ENCODE results near the gene GLIPR1L2.
"Not testable (repeated sequence)": the region's sequence is repeated elsewhere in the genome, so short reads cannot be mapped to it uniquely, and the experiment has no call there.

Gene GLIPR1L2

GRCh38 chr12:75390899-75391538 lies at the start of gene GLIPR1L2:
TSS of gene GLIPR1L2 (plus strand) at chr12:75391089. CDS start at chr12:75391117, 28 bp downstream.
- DNase-seq = peak; percentile 100

- DNase-seq = peak; percentile 65
Measured at GRCh38 chr12:75341873-75342272, 49.0 kb upstream of the GLIPR1L2 start.

GRCh38 chr12:75345531-75345930 lies 45.4 kb upstream of the GLIPR1L2 start:
- no peak for DNase-seq

GRCh38 chr12:75346215-75346614 lies 44.7 kb upstream of the GLIPR1L2 start:
- DNase-seq = not testable (repeated sequence)

GRCh38 chr12:75349946-75350345 lies 40.9 kb upstream of the GLIPR1L2 start:
- peak; percentile 64 for DNase-seq

- no peak for DNase-seq
Measured at GRCh38 chr12:75350413-75350812, 40.5 kb upstream of the GLIPR1L2 start.

- no peak for DNase-seq
Measured at GRCh38 chr12:75354011-75354410, 36.9 kb upstream of the GLIPR1L2 start.

GRCh38 chr12:75360920-75361319 lies 30.0 kb upstream of the GLIPR1L2 start:
- DNase-seq = no peak

- no peak for DNase-seq
Measured at GRCh38 chr12:75361408-75361807, 29.5 kb upstream of the GLIPR1L2 start.

- no peak for DNase-seq
Measured at GRCh38 chr12:75364919-75365318, 26.0 kb upstream of the GLIPR1L2 start.

GRCh38 chr12:75366629-75367028 lies 24.3 kb upstream of the GLIPR1L2 start:
- no peak for DNase-seq

- no peak for DNase-seq
Measured at GRCh38 chr12:75374971-75375370, 15.9 kb upstream of the GLIPR1L2 start.

- DNase-seq = no peak
Measured at GRCh38 chr12:75378354-75378753, 12.5 kb upstream of the GLIPR1L2 start.

- DNase-seq = no peak
Measured at GRCh38 chr12:75389061-75389460, 1.8 kb upstream of the GLIPR1L2 start.

- DNase-seq = no peak
Measured at GRCh38 chr12:75389706-75390105, 1.2 kb upstream of the GLIPR1L2 start.

GRCh38 chr12:75390156-75390898 lies 562 bp upstream of the GLIPR1L2 start:
- DNase-seq = no peak

- DNase-seq = no peak
Measured at GRCh38 chr12:75404231-75404630, 13.3 kb downstream of the GLIPR1L2 start.

GRCh38 chr12:75407683-75408082 lies 16.8 kb downstream of the GLIPR1L2 start:
- no peak for DNase-seq

GRCh38 chr12:75409830-75410229 lies 18.9 kb downstream of the GLIPR1L2 start:
- DNase-seq = no peak

- no peak for DNase-seq
Measured at GRCh38 chr12:75414671-75415070, 23.8 kb downstream of the GLIPR1L2 start.

GRCh38 chr12:75419841-75420240 lies 29.0 kb downstream of the GLIPR1L2 start:
- no peak for DNase-seq

- no peak for DNase-seq
Measured at GRCh38 chr12:75427491-75427890, 36.6 kb downstream of the GLIPR1L2 start.

- no peak for DNase-seq
Measured at GRCh38 chr12:75428767-75429166, 37.9 kb downstream of the GLIPR1L2 start.

- DNase-seq = no peak
Measured at GRCh38 chr12:75432924-75433323, 42.0 kb downstream of the GLIPR1L2 start.

- no peak for DNase-seq
Measured at GRCh38 chr12:75437564-75437963, 46.7 kb downstream of the GLIPR1L2 start.
